A549 (cell line): ENCODE measurements around the gene DHRS11. TPM values are rescaled to one million over a fixed set of nuclear protein-coding genes. Genes with fewer than 3 reads are reported as not detected.

ENCODE experiments used
- ATAC-seq, 2 experiments: fragments of 200-7000 bp in 1 of 2; fragments of >200 bp in 1 of 2; cut with Nextera tagmentation in 1 of 2; cut with Tn5 transposase in 1 of 2; 3 replicates each; pipeline versions ENCODE4 v1.8.0 to v1.9.1; 2018 to 2020; ENCODE audit warnings: mild to moderate bottlenecking in 1 of 2, moderate library complexity in 1 of 2
- CTCF ChIA-PET: fragments of 300-600 bp; sonication (Branson Sonifier 250); formaldehyde crosslinking; extraction: SDS; loops from one replicate; lab custom pipeline; 2021; ENCODE audit warnings: antibody characterized with exemption, inconsistent platforms; lab: Yijun Ruan, JAX
- POLR2A ChIA-PET: fragments of 350-600 bp; formaldehyde crosslinking; extraction: SDS; loops from one replicate; lab custom pipeline; 2021; ENCODE audit warnings: antibody characterized with exemption, inconsistent platforms; lab: Yijun Ruan, JAX
- DNase-seq, 2 experiments: peaks; one replicate each; pipeline versions ENCODE4 v3.0.0 to v3.0.0-alpha.2; 2011 to 2016; ENCODE audit warnings: low read depth in 1 of 2, low spot score in 1 of 2
- FAIRE-seq: peaks from 2 replicates; lab custom pipeline; 2011; peaks lifted over from hg19 to GRCh38; lab: Jason Lieb, UNC
- H3K27ac ChIP-seq, 2 experiments: fragments of >200 bp; sonication (Bioruptor Twin); formaldehyde crosslinking; 3 replicates each; pipeline ENCODE4 v1.5.1; 2016 to 2017
- H3K4me1 ChIP-seq: fragments of >200 bp; sonication (Bioruptor Twin); formaldehyde crosslinking; 3 replicates; pipeline ENCODE4 v1.6.1; 2016
- H3K4me2 ChIP-seq: fragments of >200 bp; sonication (Bioruptor Twin); formaldehyde crosslinking; 3 replicates; pipeline ENCODE4 v1.6.1; 2016
- H3K4me3 ChIP-seq: fragments of >200 bp; sonication (Bioruptor Twin); formaldehyde crosslinking; 3 replicates; pipeline ENCODE4 v1.5.1; 2016
- H3K9me3 ChIP-seq: fragments of >200 bp; sonication (Bioruptor Twin); formaldehyde crosslinking; 3 replicates; pipeline ENCODE4 v1.6.1; 2016
- ATOH8 ChIP-seq: fragments of 250-450 bp; sonication (Bioruptor Pico); IDR thresholded peaks from 2 replicates; pipeline ENCODE4 v1.5.0; 2020; ENCODE audit warnings: low read depth, mild to moderate bottlenecking, moderate library complexity
- CBX8 ChIP-seq: fragments of 200-600 bp; sonication (generic); IDR thresholded peaks from 2 replicates; pipeline ENCODE4 v1.6.1; 2016
- CEBPB ChIP-seq, 2 experiments: fragments of >200 bp in 1 of 2; sonication (Bioruptor Twin) in 1 of 2; formaldehyde crosslinking in 1 of 2; IDR thresholded peaks; 2 replicates each; pipeline ENCODE4 v1.6.1; 2012 to 2016
- CHD4 ChIP-seq: fragments of 200-600 bp; sonication (generic); IDR thresholded peaks from 2 replicates; pipeline ENCODE4 v1.6.1; 2016; ENCODE audit warnings: antibody characterized with exemption, mild to moderate bottlenecking, borderline replicate concordance
- EHF ChIP-seq: fragments of 250-450 bp; sonication (Bioruptor Pico); IDR thresholded peaks from 2 replicates; pipeline ENCODE4 v1.5.0; 2020; ENCODE audit warnings: mild to moderate bottlenecking
- EHMT2 ChIP-seq: fragments of 200-600 bp; sonication (generic); IDR thresholded peaks from 2 replicates; pipeline ENCODE4 v1.6.1; 2016; ENCODE audit warnings: antibody characterized with exemption, low read depth, mild to moderate bottlenecking, moderate library complexity
- FOSL2 ChIP-seq, 2 experiments: fragments of 450-650 bp in 1 of 2; fragments of >200 bp in 1 of 2; sonication (Bioruptor Twin) in 1 of 2; formaldehyde crosslinking; IDR thresholded peaks; 2 replicates each; pipeline versions ENCODE4 v1.5.0 to v1.6.1; 2016 to 2020; ENCODE audit warnings: mild to moderate bottlenecking in 1 of 2, moderate library complexity in 1 of 2
- FOXS1 ChIP-seq: fragments of 250-450 bp; sonication (Bioruptor Pico); IDR thresholded peaks from 2 replicates; pipeline ENCODE4 v1.5.0; 2020; ENCODE audit warnings: mild to moderate bottlenecking, moderate library complexity
- HEYL ChIP-seq: fragments of 250-450 bp; sonication (Bioruptor Pico); IDR thresholded peaks from 2 replicates; pipeline ENCODE4 v1.8.0; 2021; ENCODE audit warnings: mild to moderate bottlenecking, moderate library complexity
- HOXA7 ChIP-seq: fragments of 250-450 bp; sonication (Bioruptor Pico); IDR thresholded peaks from 2 replicates; pipeline ENCODE4 v1.5.0; 2020; ENCODE audit warnings: mild to moderate bottlenecking, moderate library complexity
- HOXB5 ChIP-seq: fragments of 250-450 bp; sonication (Bioruptor Pico); IDR thresholded peaks from 2 replicates; pipeline ENCODE4 v1.5.0; 2020; ENCODE audit warnings: mild to moderate bottlenecking, moderate library complexity
- JUNB ChIP-seq: fragments of >200 bp; sonication (Bioruptor Twin); formaldehyde crosslinking; IDR thresholded peaks from 2 replicates; pipeline ENCODE4 v1.6.1; 2016
- POLR2AphosphoS2 ChIP-seq: conservative IDR thresholded peaks from 2 replicates; pipeline ENCODE4 v1.6.1; 2012; ENCODE audit warnings: low read length, improper control_type of control experiment, inconsistent platforms
- RAD21 ChIP-seq, 2 experiments: fragments of >200 bp in 1 of 2; sonication (Bioruptor Twin) in 1 of 2; formaldehyde crosslinking in 1 of 2; IDR thresholded peaks in 1 of 2; conservative IDR thresholded peaks in 1 of 2; 2 replicates in 1 of 2; 3 replicates in 1 of 2; pipeline ENCODE4 v1.6.1; 2012 to 2018; ENCODE audit warnings: inconsistent platforms in 1 of 2
- RFX5 ChIP-seq: fragments of 450-650 bp; IDR thresholded peaks from 2 replicates; pipeline ENCODE4 v1.7.1; 2014; ENCODE audit warnings: antibody characterized with exemption, mild to moderate bottlenecking, moderate library complexity
- TP53 ChIP-seq: fragments of 250-450 bp; sonication (Bioruptor Pico); IDR thresholded peaks from 2 replicates; pipeline ENCODE4 v1.5.0; 2021; ENCODE audit warnings: mild to moderate bottlenecking, moderate library complexity
- ZC3H11A ChIP-seq: fragments of 450-650 bp; IDR thresholded peaks from 2 replicates; pipeline ENCODE4 v1.6.1; 2014; ENCODE audit warnings: antibody characterized with exemption, mild to moderate bottlenecking
- ZNF302 ChIP-seq: fragments of 250-450 bp; sonication (Bioruptor Pico); IDR thresholded peaks from 2 replicates; pipeline ENCODE4 v1.9.0; 2021; ENCODE audit warnings: inconsistent platforms, mild to moderate bottlenecking, moderate library complexity
- WGBS: methylation state at CpG from one replicate; pipeline ENCODE4 v1.1.6; 2017; ENCODE audit errors: missing lambda C conversion rate; 5-methylcytosine and 5-hydroxymethylcytosine counted together
- polyA plus RNA-seq, 4 experiments: library from polyadenylated mRNA; depleted of rRNA in 3 of 4; stranded (reverse); fragments of >200 nt; fragmentation: RNase III in 1 of 4; extraction: RNeasy Plus Mini Kit Qiagen cat#74134 plus additional on column Dnase treatment in 1 of 4; gene quantifications; 2 replicates in 3 of 4; 3 replicates in 1 of 4; pipeline ENCODE4 v1.2.3, GENCODE V29; 2011 to 2017
- TF ChIP-seq, protein P1 (sequence below): fragments of >200 bp; sonication (Bioruptor Twin); formaldehyde crosslinking; IDR thresholded peaks from 3 replicates; pipeline ENCODE4 v1.5.1; 2016
- TF ChIP-seq, protein P2 (sequence below): IDR thresholded peaks from 2 replicates; pipeline ENCODE4 v1.6.1; 2012
- TF ChIP-seq, protein P3 (sequence below): IDR thresholded peaks from 2 replicates; pipeline ENCODE4 v1.6.1; 2012; ENCODE audit warnings: low read depth, borderline replicate concordance
- TF ChIP-seq, protein P4 (sequence below): fragments of 200-600 bp; sonication (generic); IDR thresholded peaks from 2 replicates; pipeline ENCODE4 v1.6.1; 2016; ENCODE audit warnings: antibody characterized with exemption, mild to moderate bottlenecking, moderate library complexity

DHRS11 gene
- polyA plus RNA-seq, 2 of the 4 experiments (the other 2 are of a cell fraction), result 9.5 to 9.6 TPM

DNA sequence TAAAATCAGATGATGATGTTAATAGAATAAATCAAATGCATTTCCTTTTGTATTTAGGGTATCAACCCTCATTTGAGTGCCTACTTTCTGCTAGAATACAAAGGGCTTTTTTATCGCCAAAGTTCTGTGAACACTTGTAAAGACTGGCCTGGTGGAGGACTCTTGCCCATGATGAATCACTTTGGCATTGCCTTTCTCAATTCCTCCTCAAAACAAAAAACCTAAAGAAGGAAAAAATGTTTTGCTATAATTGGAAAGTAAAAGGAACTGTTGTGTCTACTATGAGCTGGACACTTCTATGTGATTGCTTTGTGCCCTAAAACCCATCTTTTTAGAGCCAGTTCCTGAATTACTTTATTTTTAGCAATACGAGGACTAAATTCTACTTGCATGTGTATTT lies 13.0 kb upstream of the DHRS11 start:
- ATAC-seq (no peak), DNase-seq (no peak), FAIRE-seq (no peak)
- H3K27ac ChIP-seq, result no peak overlapping the region
- no peak overlapping the region for H3K4me2 ChIP-seq
- H3K4me1 ChIP-seq, result no peaks in the 10 kb centered on the region
- TF ChIP-seq HEYL (CRISPR knock-in tag) (no peak), CHD4 (no peak), HOXA7 (no peak), TP53 (no peak), RAD21 (conservative IDR thresholded peaks at IDR 0.05 in 1 of 2, IDR thresholded peaks at IDR 0.05 in 1 of 2) (no peak), EHF (CRISPR knock-in tag) (no peak), ZNF302 (CRISPR knock-in tag) (no peak), FOSL2 (IDR thresholded peaks at IDR 0.05) (no peak), FOSL2 (CRISPR knock-in tag; IDR thresholded peaks at IDR 0.05) (no peak), RFX5 (no peak), ZC3H11A (no peak), ATOH8 (CRISPR knock-in tag) (no peak), CEBPB (IDR thresholded peaks at IDR 0.05) (no peak), JUNB (no peak), CBX8 (no peak)
- TF ChIP-seq, protein P1, sequence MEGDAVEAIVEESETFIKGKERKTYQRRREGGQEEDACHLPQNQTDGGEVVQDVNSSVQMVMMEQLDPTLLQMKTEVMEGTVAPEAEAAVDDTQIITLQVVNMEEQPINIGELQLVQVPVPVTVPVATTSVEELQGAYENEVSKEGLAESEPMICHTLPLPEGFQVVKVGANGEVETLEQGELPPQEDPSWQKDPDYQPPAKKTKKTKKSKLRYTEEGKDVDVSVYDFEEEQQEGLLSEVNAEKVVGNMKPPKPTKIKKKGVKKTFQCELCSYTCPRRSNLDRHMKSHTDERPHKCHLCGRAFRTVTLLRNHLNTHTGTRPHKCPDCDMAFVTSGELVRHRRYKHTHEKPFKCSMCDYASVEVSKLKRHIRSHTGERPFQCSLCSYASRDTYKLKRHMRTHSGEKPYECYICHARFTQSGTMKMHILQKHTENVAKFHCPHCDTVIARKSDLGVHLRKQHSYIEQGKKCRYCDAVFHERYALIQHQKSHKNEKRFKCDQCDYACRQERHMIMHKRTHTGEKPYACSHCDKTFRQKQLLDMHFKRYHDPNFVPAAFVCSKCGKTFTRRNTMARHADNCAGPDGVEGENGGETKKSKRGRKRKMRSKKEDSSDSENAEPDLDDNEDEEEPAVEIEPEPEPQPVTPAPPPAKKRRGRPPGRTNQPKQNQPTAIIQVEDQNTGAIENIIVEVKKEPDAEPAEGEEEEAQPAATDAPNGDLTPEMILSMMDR, result no peak
- 92% methylated on average over 2 of the region's 2 CpGs for WGBS
- no peaks in the 10 kb centered on the region for H3K9me3 ChIP-seq
- ChIA-PET POLR2A (interaction anchor here (1.5 kb wide), 1 partner anchor 43 kb away, joined by 3 read pairs; the partner anchor contains the start of gene PIGW), CTCF (interaction anchor here (0.8 to 1.4 kb wide), 4 partner anchors 24 to 609 kb away, joined by 3 to 5 read pairs (median 4); no protein-coding TSS in a partner anchor)
- H3K4me3 ChIP-seq, result no peak overlapping the region

DNA sequence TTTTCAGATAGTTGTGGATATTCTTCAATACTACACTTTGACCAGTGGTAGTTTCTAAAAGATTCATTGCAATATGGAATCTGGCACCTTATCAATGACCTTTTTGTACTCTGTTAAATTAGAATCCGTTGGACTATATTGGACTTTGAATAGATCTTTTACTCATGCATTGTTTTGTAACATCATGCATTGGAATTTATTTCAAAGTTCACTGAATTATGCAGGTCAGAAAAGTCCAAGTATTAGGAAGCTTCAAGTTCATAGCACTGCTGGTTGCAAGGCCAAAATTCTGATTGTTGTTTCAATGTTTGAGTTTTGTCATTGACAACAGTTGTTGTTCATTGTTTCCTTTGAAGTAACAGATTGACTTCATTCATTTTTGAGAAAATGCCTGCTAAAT lies 7.9 kb upstream of the DHRS11 start:
- ChIA-PET CTCF (interaction anchor here (0.8 to 1.8 kb wide), 4 partner anchors 9 to 42 kb away, joined by 3 to 7 read pairs (median 3); no protein-coding TSS in a partner anchor), POLR2A (no interaction called here)
- no peak for TF ChIP-seq ATOH8 (CRISPR knock-in tag)
- TF ChIP-seq, protein P2, sequence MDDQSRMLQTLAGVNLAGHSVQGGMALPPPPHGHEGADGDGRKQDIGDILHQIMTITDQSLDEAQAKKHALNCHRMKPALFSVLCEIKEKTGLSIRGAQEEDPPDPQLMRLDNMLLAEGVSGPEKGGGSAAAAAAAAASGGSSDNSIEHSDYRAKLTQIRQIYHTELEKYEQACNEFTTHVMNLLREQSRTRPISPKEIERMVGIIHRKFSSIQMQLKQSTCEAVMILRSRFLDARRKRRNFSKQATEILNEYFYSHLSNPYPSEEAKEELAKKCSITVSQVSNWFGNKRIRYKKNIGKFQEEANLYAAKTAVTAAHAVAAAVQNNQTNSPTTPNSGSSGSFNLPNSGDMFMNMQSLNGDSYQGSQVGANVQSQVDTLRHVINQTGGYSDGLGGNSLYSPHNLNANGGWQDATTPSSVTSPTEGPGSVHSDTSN, result no peak
- TF ChIP-seq, protein P3, sequence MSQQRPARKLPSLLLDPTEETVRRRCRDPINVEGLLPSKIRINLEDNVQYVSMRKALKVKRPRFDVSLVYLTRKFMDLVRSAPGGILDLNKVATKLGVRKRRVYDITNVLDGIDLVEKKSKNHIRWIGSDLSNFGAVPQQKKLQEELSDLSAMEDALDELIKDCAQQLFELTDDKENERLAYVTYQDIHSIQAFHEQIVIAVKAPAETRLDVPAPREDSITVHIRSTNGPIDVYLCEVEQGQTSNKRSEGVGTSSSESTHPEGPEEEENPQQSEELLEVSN, result no peak
- TF ChIP-seq, protein P4, sequence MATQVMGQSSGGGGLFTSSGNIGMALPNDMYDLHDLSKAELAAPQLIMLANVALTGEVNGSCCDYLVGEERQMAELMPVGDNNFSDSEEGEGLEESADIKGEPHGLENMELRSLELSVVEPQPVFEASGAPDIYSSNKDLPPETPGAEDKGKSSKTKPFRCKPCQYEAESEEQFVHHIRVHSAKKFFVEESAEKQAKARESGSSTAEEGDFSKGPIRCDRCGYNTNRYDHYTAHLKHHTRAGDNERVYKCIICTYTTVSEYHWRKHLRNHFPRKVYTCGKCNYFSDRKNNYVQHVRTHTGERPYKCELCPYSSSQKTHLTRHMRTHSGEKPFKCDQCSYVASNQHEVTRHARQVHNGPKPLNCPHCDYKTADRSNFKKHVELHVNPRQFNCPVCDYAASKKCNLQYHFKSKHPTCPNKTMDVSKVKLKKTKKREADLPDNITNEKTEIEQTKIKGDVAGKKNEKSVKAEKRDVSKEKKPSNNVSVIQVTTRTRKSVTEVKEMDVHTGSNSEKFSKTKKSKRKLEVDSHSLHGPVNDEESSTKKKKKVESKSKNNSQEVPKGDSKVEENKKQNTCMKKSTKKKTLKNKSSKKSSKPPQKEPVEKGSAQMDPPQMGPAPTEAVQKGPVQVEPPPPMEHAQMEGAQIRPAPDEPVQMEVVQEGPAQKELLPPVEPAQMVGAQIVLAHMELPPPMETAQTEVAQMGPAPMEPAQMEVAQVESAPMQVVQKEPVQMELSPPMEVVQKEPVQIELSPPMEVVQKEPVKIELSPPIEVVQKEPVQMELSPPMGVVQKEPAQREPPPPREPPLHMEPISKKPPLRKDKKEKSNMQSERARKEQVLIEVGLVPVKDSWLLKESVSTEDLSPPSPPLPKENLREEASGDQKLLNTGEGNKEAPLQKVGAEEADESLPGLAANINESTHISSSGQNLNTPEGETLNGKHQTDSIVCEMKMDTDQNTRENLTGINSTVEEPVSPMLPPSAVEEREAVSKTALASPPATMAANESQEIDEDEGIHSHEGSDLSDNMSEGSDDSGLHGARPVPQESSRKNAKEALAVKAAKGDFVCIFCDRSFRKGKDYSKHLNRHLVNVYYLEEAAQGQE, result no peak
- no peak for TF ChIP-seq FOSL2 (IDR thresholded peaks at IDR 0.05)
- TF ChIP-seq FOSL2 (CRISPR knock-in tag; IDR thresholded peaks at IDR 0.05), result no peak
- TF ChIP-seq JUNB, result no peak
- TF ChIP-seq HOXA7, result no peak
- no peak for TF ChIP-seq RFX5
- no peak for TF ChIP-seq EHMT2
- no peak for TF ChIP-seq FOXS1 (CRISPR knock-in tag)
- TF ChIP-seq HOXB5, result no peak
- no peak for TF ChIP-seq POLR2AphosphoS2
- TF ChIP-seq, all 56 proteins: peak for 0
- DNase-seq (no peak), FAIRE-seq (no peak), ATAC-seq (no peak)
- no peaks in the 10 kb centered on the region for H3K4me1 ChIP-seq
- WGBS, result 44% methylated on average over 1 of the region's 1 CpG
- H3K9me3 ChIP-seq, result no peaks in the 10 kb centered on the region
- no peak overlapping the region for H3K4me3 ChIP-seq
- H3K4me2 ChIP-seq, result no peak overlapping the region
- H3K27ac ChIP-seq, result no peak overlapping the region
